Ishikawa (cell line): ENCODE results near the gene NPAS3.

Source experiments
- CEBPB ChIP-seq: IDR thresholded peaks from 2 replicates; pipeline ENCODE4 v1.6.1; 2012
- CREB1 ChIP-seq: IDR thresholded peaks from 2 replicates; pipeline ENCODE4 v1.6.1; 2012; ENCODE audit warnings: low read depth
- EGR1 ChIP-seq: IDR thresholded peaks from 2 replicates; pipeline ENCODE4 v1.6.1; 2012
- EP300 ChIP-seq: IDR thresholded peaks from 2 replicates; pipeline ENCODE4 v1.6.1; 2012; ENCODE audit warnings: borderline replicate concordance
- FOXM1 ChIP-seq: IDR thresholded peaks from 2 replicates; pipeline ENCODE4 v1.6.1; 2012; ENCODE audit warnings: low read depth, borderline replicate concordance
- NFIC ChIP-seq: IDR thresholded peaks from 2 replicates; pipeline ENCODE4 v1.6.1; 2012
- RAD21 ChIP-seq: IDR thresholded peaks from 2 replicates; pipeline ENCODE4 v1.6.1; 2012; ENCODE audit warnings: low read depth
- TAF1 ChIP-seq: IDR thresholded peaks from 2 replicates; pipeline ENCODE4 v1.6.1; 2012; ENCODE audit warnings: low read depth, mild to moderate bottlenecking
- TCF12 ChIP-seq: IDR thresholded peaks from 2 replicates; pipeline ENCODE4 v1.6.1; 2012; ENCODE audit warnings: low read depth
- TEAD4 ChIP-seq: IDR thresholded peaks from 2 replicates; pipeline ENCODE4 v1.6.1; 2012
- YY1 ChIP-seq: IDR thresholded peaks from 2 replicates; pipeline ENCODE4 v1.6.1; 2012; ENCODE audit warnings: low read depth
- ZBTB7A ChIP-seq: IDR thresholded peaks from 2 replicates; pipeline ENCODE4 v1.6.1; 2012; ENCODE audit warnings: low read depth
- TF ChIP-seq, protein P1 (sequence below): IDR thresholded peaks from 2 replicates; pipeline ENCODE4 v1.6.1; 2012
- TF ChIP-seq, protein P2 (sequence below): IDR thresholded peaks from 2 replicates; pipeline ENCODE4 v1.6.1; 2012; ENCODE audit warnings: low read depth, mild to moderate bottlenecking
- TF ChIP-seq, protein P3 (sequence below): IDR thresholded peaks from 2 replicates; pipeline ENCODE4 v1.6.1; 2012

NPAS3 gene

DNA sequence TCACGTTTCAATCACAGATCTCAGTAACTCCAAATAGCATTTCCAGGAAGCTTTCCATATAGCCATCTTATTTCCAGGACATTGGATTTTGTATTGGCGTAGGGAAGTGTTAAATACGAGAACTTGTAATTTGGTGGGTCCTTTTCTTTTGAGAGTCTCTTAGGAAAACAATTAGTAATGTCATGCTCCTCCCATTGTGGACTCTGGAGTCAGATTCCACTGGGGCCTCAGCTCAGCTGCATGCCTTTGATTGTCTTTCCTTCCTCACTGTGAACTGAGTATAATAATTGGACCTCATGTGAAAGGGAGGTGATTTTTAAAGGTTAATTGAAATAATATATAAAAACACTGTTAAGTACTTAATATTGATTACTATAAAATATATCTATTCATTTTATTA is 462.6 kb downstream of the NPAS3 start:
- TF ChIP-seq, protein P1, sequence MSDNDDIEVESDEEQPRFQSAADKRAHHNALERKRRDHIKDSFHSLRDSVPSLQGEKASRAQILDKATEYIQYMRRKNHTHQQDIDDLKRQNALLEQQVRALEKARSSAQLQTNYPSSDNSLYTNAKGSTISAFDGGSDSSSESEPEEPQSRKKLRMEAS = no peak
- TF ChIP-seq YY1 (no peak), TEAD4 (no peak), TAF1 (no peak), NFIC (no peak), ZBTB7A (no peak), EP300 (no peak), RAD21 (no peak), CREB1 (no peak), TCF12 (no peak), FOXM1 (no peak), CEBPB (no peak)
- TF ChIP-seq, protein P2, sequence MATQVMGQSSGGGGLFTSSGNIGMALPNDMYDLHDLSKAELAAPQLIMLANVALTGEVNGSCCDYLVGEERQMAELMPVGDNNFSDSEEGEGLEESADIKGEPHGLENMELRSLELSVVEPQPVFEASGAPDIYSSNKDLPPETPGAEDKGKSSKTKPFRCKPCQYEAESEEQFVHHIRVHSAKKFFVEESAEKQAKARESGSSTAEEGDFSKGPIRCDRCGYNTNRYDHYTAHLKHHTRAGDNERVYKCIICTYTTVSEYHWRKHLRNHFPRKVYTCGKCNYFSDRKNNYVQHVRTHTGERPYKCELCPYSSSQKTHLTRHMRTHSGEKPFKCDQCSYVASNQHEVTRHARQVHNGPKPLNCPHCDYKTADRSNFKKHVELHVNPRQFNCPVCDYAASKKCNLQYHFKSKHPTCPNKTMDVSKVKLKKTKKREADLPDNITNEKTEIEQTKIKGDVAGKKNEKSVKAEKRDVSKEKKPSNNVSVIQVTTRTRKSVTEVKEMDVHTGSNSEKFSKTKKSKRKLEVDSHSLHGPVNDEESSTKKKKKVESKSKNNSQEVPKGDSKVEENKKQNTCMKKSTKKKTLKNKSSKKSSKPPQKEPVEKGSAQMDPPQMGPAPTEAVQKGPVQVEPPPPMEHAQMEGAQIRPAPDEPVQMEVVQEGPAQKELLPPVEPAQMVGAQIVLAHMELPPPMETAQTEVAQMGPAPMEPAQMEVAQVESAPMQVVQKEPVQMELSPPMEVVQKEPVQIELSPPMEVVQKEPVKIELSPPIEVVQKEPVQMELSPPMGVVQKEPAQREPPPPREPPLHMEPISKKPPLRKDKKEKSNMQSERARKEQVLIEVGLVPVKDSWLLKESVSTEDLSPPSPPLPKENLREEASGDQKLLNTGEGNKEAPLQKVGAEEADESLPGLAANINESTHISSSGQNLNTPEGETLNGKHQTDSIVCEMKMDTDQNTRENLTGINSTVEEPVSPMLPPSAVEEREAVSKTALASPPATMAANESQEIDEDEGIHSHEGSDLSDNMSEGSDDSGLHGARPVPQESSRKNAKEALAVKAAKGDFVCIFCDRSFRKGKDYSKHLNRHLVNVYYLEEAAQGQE = no peak
- TF ChIP-seq, protein P3, sequence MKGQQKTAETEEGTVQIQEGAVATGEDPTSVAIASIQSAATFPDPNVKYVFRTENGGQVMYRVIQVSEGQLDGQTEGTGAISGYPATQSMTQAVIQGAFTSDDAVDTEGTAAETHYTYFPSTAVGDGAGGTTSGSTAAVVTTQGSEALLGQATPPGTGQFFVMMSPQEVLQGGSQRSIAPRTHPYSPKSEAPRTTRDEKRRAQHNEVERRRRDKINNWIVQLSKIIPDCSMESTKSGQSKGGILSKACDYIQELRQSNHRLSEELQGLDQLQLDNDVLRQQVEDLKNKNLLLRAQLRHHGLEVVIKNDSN = no peak

DNA sequence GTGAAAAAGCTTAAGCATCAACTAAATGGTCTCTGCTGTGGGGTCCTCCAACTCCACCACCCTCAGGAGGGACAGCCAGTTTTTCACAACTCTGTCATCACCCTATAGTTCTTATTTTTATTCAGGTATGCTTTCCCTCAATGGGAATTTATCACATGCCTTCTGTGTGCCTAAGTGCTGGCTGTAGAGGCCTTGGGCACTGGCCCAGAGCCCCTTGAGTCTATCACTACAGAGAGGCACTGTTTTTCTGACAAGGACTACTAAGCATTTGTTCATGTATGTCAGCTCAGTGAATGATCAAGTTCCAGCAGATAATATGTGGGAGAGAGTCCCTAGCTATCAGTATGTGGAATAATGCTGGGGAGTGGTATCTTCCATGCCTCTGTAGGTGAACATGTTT is 463.9 kb downstream of the NPAS3 start:
- no peak for TF ChIP-seq EP300
- no peak for TF ChIP-seq FOXM1
- TF ChIP-seq NFIC = no peak
- TF ChIP-seq TAF1 = no peak
- no peak for TF ChIP-seq TCF12
- no peak for TF ChIP-seq ZBTB7A
- TF ChIP-seq, protein P1 = no peak
- TF ChIP-seq CEBPB = no peak
- TF ChIP-seq RAD21 = no peak
- TF ChIP-seq, protein P3 = no peak
- TF ChIP-seq CREB1 = no peak
- no peak for TF ChIP-seq TEAD4
- TF ChIP-seq, protein P2 = no peak
- TF ChIP-seq YY1 = no peak
- TF ChIP-seq EGR1 = no peak

DNA sequence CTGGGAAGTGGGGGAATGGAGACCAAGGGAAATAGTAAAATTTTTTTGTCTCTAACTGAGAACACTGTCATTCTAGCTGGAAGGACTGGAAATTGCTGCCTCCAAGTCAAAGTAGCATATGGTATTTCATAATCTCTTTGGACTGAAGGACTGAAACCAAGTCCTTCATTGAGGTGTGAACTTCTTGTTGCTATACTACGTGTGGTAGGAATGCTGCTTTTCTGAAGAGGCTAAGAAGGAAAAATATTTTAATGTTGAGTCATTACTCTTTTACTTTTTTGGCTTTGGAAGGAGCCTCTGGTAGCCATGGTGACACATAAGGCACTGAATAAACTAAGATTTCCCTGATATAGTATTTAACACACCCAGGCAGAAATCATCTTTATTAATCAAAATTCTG is 465.4 kb downstream of the NPAS3 start:
- TF ChIP-seq, protein P1 = no peak
- no peak for TF ChIP-seq YY1
- TF ChIP-seq TAF1 = no peak
- TF ChIP-seq RAD21 = no peak
- no peak for TF ChIP-seq TCF12
- TF ChIP-seq FOXM1 = no peak
- no peak for TF ChIP-seq CEBPB
- no peak for TF ChIP-seq EP300
- no peak for TF ChIP-seq CREB1
- no peak for TF ChIP-seq EGR1
- TF ChIP-seq, protein P2 = no peak
- TF ChIP-seq TEAD4 = no peak

DNA sequence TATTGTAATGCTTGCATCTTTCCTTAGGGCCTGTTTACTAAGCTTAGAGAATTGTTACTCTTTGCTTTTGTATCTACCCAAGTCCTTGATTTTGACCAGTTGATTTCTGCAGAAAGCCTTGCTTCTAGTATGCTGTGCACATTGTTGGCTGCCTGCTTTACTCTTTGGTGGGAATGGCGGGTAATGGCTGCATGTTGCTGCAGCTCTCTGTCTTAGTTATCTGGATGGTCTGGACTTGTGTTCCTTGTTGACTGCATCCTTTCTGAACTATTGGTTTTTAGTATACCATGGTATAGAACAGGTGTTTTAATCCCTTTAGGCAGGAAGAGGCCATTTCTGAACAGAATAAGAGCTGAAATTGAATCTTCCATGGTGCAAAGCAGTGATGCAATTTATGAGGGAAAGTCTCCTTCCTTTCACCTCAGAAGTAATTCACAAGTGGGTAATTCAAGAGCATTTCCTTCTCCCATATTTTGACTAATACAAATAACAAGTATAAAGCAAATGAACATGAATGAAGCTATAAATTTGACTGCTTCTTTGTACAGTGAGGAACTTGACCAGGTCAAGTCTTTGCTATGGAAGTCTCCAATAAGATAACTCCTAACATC is 466.4 kb downstream of the NPAS3 start:
- TF ChIP-seq NFIC = no peak
- no peak for TF ChIP-seq CEBPB
- no peak for TF ChIP-seq TEAD4
- TF ChIP-seq TAF1 = no peak
- TF ChIP-seq, protein P2 = no peak
- TF ChIP-seq EP300 = no peak
- TF ChIP-seq, protein P3 = no peak
- no peak for TF ChIP-seq CREB1
- TF ChIP-seq ZBTB7A = no peak
- no peak for TF ChIP-seq YY1
- no peak for TF ChIP-seq FOXM1
- no peak for TF ChIP-seq TCF12
- no peak for TF ChIP-seq EGR1
- TF ChIP-seq, protein P1 = no peak
- TF ChIP-seq RAD21 = no peak
